NCI-H1092 treated with DMSO at 0.1 percent for 48 hours (cell line): ENCODE measurements around the gene HNF1B.
A peak's percentile ranks its signal among the peaks of the same experiment; 100 is the strongest.
"Not testable (repeated sequence)": the region's sequence is repeated elsewhere in the genome, so short reads cannot be mapped to it uniquely, and the experiment has no call there.

Source experiments
- DNase-seq: peaks from one replicate; lab custom pipeline; 2025; lab: John Stamatoyannopoulos, UW

HNF1B gene

GRCh38 chr17:37744961-37745800, at the start of gene HNF1B:
Gene HNF1B, minus strand, starts transcription at chr17:37745059. Its CDS starts 175 bp downstream, at chr17:37744884.
- no peak for DNase-seq

- DNase-seq = no peak
Measured at GRCh38 chr17:37792787-37793186, 47.9 kb upstream of the HNF1B start.

- no peak for DNase-seq
Measured at GRCh38 chr17:37791447-37792399, 46.9 kb upstream of the HNF1B start.

GRCh38 chr17:37789771-37790541, 45.1 kb upstream of the HNF1B start:
- no peak for DNase-seq

GRCh38 chr17:37789021-37789565, 44.2 kb upstream of the HNF1B start:
- DNase-seq = no peak

GRCh38 chr17:37788526-37788925, 43.7 kb upstream of the HNF1B start:
- no peak for DNase-seq

- DNase-seq = no peak
Measured at GRCh38 chr17:37787055-37787757, 42.3 kb upstream of the HNF1B start.

- DNase-seq = no peak
Measured at GRCh38 chr17:37786481-37786880, 41.6 kb upstream of the HNF1B start.

GRCh38 chr17:37782460-37782859, 37.6 kb upstream of the HNF1B start:
- DNase-seq = not testable (repeated sequence)

GRCh38 chr17:37781451-37781850, 36.6 kb upstream of the HNF1B start:
- no peak for DNase-seq

- DNase-seq = no peak
Measured at GRCh38 chr17:37779554-37779953, 34.7 kb upstream of the HNF1B start.

GRCh38 chr17:37774504-37774903, 29.6 kb upstream of the HNF1B start:
- no peak for DNase-seq

GRCh38 chr17:37772982-37773381, 28.1 kb upstream of the HNF1B start:
- DNase-seq = no peak

- DNase-seq = peak; percentile 48
Measured at GRCh38 chr17:37770631-37771518, 26.0 kb upstream of the HNF1B start.

GRCh38 chr17:37769050-37769449, 24.2 kb upstream of the HNF1B start:
- DNase-seq = no peak

GRCh38 chr17:37768438-37768837, 23.6 kb upstream of the HNF1B start:
- DNase-seq = no peak

GRCh38 chr17:37766971-37767370, 22.1 kb upstream of the HNF1B start:
- no peak for DNase-seq

- DNase-seq = no peak
Measured at GRCh38 chr17:37764383-37764782, 19.5 kb upstream of the HNF1B start.

GRCh38 chr17:37762666-37763065, 17.8 kb upstream of the HNF1B start:
- DNase-seq = no peak

GRCh38 chr17:37761961-37762360, 17.1 kb upstream of the HNF1B start:
- no peak for DNase-seq
